Activated naive CD4-positive, alpha-beta T cell treated with anti-CD3 and anti-CD28 coated beads, Interleukin-2, amount 50 U/mL, for 24 hours (primary cell): ENCODE measurements around the gene NDUFAF3.

Experiments used
- H3K27ac Mint-ChIP-seq: one replicate; pipeline ENCODE4 v1.8.0; 2021; ENCODE audit warnings: mild to moderate bottlenecking, mixed read lengths
- H3K27me3 Mint-ChIP-seq: one replicate; pipeline ENCODE4 v1.8.0; 2021; ENCODE audit warnings: mixed read lengths
- H3K36me3 Mint-ChIP-seq: one replicate; pipeline ENCODE4 v1.8.0; 2021; ENCODE audit warnings: mixed read lengths
- H3K4me1 Mint-ChIP-seq: one replicate; pipeline ENCODE4 v1.8.0; 2021; ENCODE audit warnings: mixed read lengths
- H3K4me3 Mint-ChIP-seq: one replicate; pipeline ENCODE4 v1.8.0; 2021; ENCODE audit warnings: mild to moderate bottlenecking, mixed read lengths
- H3K9me3 Mint-ChIP-seq: one replicate; pipeline ENCODE4 v1.8.0; 2021; ENCODE audit warnings: mixed read lengths

NDUFAF3 gene

DNA sequence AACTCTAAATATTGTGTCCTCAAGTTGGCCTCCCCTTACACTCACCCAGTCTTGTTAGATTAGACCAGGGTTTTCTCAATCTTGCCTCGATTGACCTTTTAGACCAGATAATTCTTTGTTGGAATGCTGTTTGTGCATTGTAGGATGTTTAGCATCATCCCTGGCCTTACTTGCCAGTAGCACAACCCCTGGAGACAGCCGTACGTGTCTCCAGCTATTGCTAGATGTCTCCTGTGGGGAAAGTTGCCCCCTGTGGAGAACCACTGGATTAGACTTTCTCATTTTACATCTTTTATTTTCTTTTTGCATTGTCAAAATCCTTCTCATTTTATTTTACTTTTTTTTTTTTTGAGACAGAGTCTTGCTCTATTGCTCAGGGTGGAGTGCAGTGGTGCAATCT lies 12.5 kb upstream of the NDUFAF3 start:
- no peaks in the 10 kb centered on the region for H3K9me3 Mint-ChIP-seq
- H3K27me3 Mint-ChIP-seq = no peaks in the 10 kb centered on the region
- peak overlapping the region; percentile 59 for H3K27ac Mint-ChIP-seq
- peaks cover 4% of the 10 kb centered on the region for H3K36me3 Mint-ChIP-seq
- peak overlapping the region; percentile 44 for H3K4me3 Mint-ChIP-seq
- peaks cover 24% of the 10 kb centered on the region for H3K4me1 Mint-ChIP-seq

DNA sequence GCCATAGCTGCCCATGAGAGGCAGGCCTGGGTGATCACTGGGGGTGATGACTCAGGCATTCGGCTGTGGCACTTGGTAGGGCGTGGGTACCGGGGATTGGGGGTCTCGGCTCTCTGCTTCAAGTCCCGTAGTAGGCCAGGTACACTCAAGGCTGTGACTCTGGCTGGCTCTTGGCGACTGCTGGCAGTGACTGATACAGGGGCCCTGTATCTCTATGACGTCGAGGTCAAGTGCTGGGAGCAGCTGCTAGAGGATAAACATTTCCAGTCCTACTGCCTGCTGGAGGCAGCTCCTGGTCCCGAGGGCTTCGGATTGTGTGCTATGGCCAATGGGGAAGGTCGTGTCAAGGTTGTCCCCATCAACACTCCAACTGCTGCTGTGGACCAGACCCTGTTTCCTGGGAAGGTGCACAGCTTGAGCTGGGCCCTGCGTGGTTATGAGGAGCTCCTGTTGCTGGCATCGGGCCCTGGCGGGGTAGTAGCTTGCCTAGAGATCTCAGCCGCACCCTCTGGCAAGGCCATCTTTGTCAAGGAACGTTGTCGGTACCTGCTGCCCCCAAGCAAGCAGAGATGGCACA lies 9.4 kb upstream of the NDUFAF3 start:
- H3K9me3 Mint-ChIP-seq = no peaks in the 10 kb centered on the region

DNA sequence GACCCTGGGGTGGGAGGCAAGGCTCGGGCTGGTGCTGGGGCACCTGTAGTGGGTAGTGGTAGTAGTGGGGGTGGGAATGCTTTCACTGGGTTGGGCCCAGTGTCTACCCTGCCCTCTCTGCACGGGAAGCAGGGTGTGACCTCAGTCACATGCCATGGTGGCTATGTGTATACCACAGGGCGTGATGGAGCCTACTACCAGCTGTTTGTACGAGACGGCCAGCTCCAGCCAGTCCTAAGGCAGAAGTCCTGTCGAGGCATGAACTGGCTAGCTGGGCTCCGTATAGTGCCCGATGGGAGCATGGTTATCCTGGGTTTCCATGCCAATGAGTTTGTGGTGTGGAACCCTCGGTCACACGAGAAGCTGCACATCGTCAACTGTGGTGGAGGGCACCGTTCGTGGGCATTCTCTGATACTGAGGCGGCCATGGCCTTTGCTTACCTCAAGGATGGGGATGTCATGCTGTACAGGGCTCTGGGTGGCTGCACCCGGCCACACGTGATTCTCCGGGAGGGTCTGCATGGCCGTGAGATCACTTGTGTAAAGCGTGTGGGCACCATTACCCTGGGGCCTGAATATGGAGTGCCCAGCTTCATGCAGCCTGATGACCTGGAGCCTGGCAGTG lies 8.7 kb upstream of the NDUFAF3 start:
- H3K27ac Mint-ChIP-seq = no peak overlapping the region
- H3K4me1 Mint-ChIP-seq = peaks cover 21% of the 10 kb centered on the region

More for the DNA sequence above, 9.4 kb upstream of the NDUFAF3 start:
- Mint-ChIP-seq H3K4me1 (peaks cover 25% of the 10 kb centered on the region), H3K36me3 (peaks cover 4% of the 10 kb centered on the region), H3K27ac (no peak overlapping the region), H3K4me3 (no peak overlapping the region), H3K27me3 (no peaks in the 10 kb centered on the region)

DNA sequence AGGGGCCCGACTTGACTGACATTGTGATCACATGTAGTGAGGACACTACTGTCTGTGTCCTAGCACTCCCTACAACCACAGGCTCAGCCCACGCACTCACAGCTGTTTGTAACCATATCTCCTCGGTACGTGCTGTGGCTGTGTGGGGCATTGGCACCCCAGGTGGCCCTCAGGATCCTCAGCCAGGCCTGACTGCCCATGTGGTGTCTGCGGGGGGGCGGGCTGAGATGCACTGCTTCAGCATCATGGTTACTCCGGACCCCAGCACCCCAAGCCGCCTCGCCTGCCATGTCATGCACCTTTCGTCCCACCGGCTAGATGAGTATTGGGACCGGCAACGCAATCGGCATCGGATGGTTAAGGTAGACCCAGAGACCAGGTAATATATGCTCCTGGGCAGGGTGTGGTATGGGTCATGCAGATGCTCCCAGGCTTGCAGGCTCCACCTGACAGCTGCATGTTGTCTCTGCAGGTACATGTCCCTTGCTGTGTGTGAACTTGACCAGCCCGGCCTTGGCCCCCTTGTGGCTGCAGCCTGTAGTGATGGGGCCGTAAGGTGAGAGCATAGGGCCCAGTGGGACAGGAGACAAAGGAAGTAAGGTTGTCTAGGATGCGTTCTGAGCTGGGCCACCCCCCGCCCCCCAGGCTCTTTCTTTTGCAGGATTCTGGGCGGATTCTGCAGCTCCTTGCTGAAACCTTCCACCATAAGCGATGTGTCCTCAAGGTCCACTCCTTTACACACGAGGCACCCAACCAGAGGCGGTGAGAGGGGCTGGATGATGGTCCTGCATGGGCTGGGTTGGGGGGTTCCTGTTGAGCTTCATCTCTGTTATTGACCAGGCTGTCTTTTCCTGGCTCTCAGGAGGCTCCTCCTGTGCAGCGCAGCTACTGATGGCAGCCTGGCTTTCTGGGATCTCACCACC lies 7.9 kb upstream of the NDUFAF3 start:
- no peak overlapping the region for H3K4me3 Mint-ChIP-seq
- peaks cover 19% of the 10 kb centered on the region for H3K4me1 Mint-ChIP-seq
- peaks cover 4% of the 10 kb centered on the region for H3K36me3 Mint-ChIP-seq
- H3K9me3 Mint-ChIP-seq = no peaks in the 10 kb centered on the region
- H3K27ac Mint-ChIP-seq = no peak overlapping the region
- H3K27me3 Mint-ChIP-seq = no peaks in the 10 kb centered on the region

More for the DNA sequence above, 8.7 kb upstream of the NDUFAF3 start:
- peaks cover 4% of the 10 kb centered on the region for H3K36me3 Mint-ChIP-seq
- H3K27me3 Mint-ChIP-seq = no peaks in the 10 kb centered on the region
- H3K4me3 Mint-ChIP-seq = no peak overlapping the region
- no peaks in the 10 kb centered on the region for H3K9me3 Mint-ChIP-seq

DNA sequence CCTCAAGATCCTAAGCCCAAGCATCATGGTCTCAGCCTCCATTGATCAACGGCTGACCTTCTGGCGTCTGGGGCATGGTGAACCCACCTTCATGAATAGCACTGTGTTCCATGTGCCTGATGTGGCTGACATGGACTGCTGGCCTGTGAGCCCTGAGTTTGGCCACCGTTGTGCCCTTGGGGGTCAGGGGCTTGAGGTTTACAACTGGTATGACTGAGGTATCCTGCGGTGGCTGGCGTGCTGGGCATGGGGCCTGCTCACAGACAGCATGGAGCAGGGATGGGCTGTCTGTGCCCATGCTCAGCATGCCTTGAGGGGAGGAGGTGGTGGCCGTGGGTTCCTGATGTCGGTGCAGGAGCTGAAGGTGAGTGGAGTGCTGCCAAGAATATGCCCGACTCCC lies 6.8 kb upstream of the NDUFAF3 start:
- H3K27ac Mint-ChIP-seq = no peak overlapping the region

DNA sequence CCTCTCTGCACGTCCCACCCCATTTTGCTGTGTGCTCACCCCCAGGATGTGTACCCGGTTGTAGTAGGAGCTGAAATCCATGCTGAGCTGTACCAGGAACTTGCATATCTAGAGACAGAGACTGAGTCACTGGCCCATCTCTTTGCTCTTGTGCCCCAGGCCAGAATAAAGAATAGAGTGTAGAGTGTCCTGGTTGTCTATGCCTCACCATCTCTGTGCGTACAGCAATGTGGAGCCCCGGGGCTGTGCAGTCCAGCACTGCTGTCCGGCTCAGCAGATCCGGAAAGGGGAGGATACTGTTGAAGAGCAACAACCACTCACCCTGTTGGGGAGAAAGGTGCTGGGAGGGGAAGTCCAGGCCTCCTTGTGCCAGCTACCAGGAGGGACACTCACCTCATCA lies 6.2 kb upstream of the NDUFAF3 start:
- Mint-ChIP-seq H3K9me3 (no peaks in the 10 kb centered on the region), H3K27ac (no peak overlapping the region), H3K27me3 (no peaks in the 10 kb centered on the region), H3K4me3 (peak overlapping the region; percentile 39), H3K36me3 (no peaks in the 10 kb centered on the region), H3K4me1 (peaks cover 23% of the 10 kb centered on the region)

More for the DNA sequence above, 6.8 kb upstream of the NDUFAF3 start:
- H3K36me3 Mint-ChIP-seq = no peaks in the 10 kb centered on the region
- H3K9me3 Mint-ChIP-seq = no peaks in the 10 kb centered on the region
- H3K4me1 Mint-ChIP-seq = peaks cover 20% of the 10 kb centered on the region
- no peaks in the 10 kb centered on the region for H3K27me3 Mint-ChIP-seq
- H3K4me3 Mint-ChIP-seq = no peak overlapping the region

DNA sequence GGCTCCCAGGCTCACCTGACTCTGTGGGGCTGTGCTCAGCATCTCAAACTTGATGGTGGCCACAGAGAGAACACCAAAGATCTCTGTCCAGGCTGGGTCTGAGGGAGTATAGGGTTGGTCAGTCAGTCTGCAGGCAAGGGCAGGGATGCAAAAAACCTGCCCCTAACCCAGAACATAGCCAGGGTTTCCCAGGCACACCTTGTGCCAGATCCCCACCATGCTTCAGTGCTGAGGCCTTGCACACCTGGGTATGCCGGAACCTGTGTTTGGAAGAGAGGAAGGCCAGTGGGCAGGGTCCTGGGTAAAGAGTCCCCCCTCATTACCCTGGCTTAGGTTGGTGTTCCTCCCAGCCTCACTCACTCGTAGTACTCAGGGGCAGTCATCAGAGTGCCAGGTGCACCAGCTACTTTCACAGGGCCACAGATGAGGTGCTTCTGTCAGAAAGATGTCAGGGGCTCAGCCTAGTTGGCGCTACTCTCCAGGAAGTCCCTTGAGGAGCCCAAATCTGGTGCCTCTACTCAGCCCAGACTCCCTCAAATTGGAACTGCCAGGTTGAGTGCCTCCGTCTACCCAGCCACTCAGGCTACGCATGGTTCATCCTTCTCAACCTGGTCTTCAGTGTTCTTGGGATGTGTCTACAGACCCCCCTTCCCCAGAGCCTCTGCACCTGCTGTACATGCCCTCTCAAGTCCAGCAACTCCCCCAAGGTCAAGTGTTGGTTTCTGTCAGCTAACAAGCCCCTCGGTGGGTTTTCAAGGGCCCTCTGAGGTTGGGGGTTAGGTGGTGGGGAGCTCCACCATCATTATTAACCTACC lies 5.3 kb upstream of the NDUFAF3 start:
- Mint-ChIP-seq H3K27ac (no peak overlapping the region), H3K4me3 (peak overlapping the region; percentile 99)

DNA sequence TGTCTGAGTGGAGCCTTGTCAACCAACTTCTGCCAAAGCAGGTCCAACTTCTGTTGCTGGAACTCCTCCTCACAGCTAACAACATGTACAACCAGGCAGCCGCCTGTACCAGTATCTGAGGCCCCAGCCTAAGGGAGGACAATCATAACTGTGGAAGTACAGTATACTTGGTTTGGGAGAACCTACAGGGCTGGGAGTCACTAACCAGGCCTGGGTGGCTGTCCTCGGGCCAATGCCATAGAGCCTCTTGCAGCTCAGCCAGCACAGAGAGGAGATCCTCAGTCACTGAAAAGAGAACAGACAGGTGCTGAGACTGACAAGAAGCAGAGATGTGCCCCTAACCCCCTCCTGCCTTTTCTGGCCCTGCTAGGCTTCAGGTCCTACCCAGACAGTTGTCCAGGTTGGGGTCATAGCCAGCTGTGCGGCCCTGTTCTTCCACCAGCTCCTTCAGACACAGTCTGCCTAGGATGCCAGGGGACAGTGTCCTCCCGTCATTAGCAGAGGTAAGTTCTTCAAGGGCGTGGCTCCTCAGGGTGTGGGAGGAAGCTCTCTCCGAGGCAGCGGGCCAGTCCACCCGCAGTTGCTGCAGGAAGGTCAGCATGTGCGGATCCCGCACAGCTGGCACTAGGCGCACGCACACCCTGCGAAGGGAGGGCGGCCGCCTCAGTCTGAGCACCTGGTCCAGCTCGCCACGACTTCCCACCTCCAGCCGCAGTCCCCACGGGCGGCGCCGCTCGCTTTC lies 4.5 kb upstream of the NDUFAF3 start:
- peaks cover 1% of the 10 kb centered on the region for H3K36me3 Mint-ChIP-seq
- H3K4me1 Mint-ChIP-seq = peaks cover 27% of the 10 kb centered on the region
- H3K9me3 Mint-ChIP-seq = no peaks in the 10 kb centered on the region
- peak overlapping the region; percentile 99 for H3K4me3 Mint-ChIP-seq
- no peaks in the 10 kb centered on the region for H3K27me3 Mint-ChIP-seq
- H3K27ac Mint-ChIP-seq = peak overlapping the region; percentile 59

More for the DNA sequence above, 5.3 kb upstream of the NDUFAF3 start:
- H3K36me3 Mint-ChIP-seq = peaks cover 1% of the 10 kb centered on the region
- H3K27me3 Mint-ChIP-seq = no peaks in the 10 kb centered on the region
- H3K9me3 Mint-ChIP-seq = no peaks in the 10 kb centered on the region
- peaks cover 27% of the 10 kb centered on the region for H3K4me1 Mint-ChIP-seq

DNA sequence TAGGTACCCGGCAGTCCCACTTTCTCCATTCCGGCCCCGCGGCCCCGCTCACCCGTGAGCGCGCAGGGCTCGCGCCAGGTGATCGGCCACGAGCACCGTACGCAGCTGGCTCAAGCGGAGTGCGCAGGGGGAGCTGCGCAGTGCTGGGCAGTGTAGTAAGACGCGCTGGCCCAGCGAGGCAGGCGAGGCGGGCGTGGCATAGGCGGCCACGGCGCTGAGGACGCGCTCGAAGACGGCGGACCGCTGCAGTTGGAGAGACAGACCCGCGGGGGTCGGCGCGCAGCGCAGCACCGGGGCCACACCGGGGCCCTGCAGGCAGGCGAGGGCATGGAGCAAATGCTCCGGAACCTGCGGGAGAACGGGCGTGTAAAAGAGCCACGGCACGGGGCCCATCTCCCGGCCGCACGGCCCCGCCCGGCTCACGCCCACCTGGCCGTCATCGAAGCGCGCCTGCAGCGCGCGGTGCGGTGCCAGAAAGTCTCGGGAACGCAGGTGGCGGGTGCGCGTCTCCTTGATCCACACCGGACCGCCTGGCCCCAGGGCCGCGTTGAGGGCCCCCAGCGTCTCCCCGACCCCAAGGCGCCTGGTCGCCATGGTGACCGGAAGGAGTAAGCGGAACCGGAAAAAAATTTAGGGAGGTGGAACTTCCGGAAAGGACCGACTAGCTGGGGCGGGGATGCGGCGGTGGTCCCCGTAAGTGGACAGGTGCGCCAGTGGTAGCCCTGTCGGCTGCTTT lies 3.8 kb upstream of the NDUFAF3 start, which contains the start of gene DALRD3:
Gene DALRD3 (minus strand): TSS at position 610 of the 736 bp plus-strand sequence. CDS start 16 bp downstream, at position 594.
- peak within 1 kb of the TSS; percentile 59 for H3K27ac Mint-ChIP-seq
- peaks cover 4% of the 10 kb centered on the region for H3K36me3 Mint-ChIP-seq
- peak within 1 kb of the TSS; percentile 99 for H3K4me3 Mint-ChIP-seq
- H3K4me1 Mint-ChIP-seq = peaks cover 29% of the 10 kb centered on the region
- H3K9me3 Mint-ChIP-seq = no peaks in the 10 kb centered on the region
- H3K27me3 Mint-ChIP-seq = no peaks in the 10 kb centered on the region

DNA sequence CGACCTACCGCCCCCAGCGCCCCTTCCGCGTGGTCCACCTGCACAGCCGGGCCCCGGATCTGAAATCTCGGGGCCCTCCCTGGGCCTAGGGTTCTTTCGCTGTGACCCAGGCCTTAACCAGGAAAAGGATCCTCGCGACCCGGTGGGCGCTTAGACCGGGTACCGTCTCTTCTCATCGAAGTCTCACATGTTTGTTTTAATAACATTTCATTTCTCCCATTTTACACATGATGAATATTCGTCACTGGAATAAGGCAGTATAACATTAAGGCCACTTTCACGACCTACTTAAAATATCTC lies 3.3 kb upstream of the NDUFAF3 start:
- peak overlapping the region; percentile 99 for H3K4me3 Mint-ChIP-seq
- H3K4me1 Mint-ChIP-seq = peaks cover 32% of the 10 kb centered on the region
- no peaks in the 10 kb centered on the region for H3K27me3 Mint-ChIP-seq
- H3K36me3 Mint-ChIP-seq = peaks cover 4% of the 10 kb centered on the region
- H3K9me3 Mint-ChIP-seq = no peaks in the 10 kb centered on the region
- peak overlapping the region; percentile 43 for H3K27ac Mint-ChIP-seq

DNA sequence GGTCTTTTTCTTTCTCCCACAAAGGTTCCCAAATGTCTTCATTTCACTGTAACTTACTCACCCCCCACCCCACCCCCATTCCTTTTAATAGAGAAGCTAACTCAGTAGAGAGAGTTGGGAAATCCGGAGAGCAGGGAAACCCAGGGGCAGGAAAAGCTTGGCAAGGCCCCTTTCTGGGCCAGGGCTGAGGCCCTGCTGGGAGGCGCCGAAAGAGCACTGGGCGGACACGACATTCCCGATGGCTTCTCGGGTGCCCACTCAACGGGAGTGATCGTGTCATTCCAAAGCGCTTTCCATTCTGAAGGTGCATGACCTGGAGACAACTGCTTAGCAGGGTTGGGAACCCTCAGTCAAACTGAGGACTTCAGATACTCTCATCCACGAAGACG lies 2.0 kb upstream of the NDUFAF3 start:
- Mint-ChIP-seq H3K4me3 (peak overlapping the region; percentile 99), H3K36me3 (peaks cover 4% of the 10 kb centered on the region), H3K4me1 (peaks cover 42% of the 10 kb centered on the region), H3K27ac (peak overlapping the region; percentile 77), H3K9me3 (no peaks in the 10 kb centered on the region), H3K27me3 (no peaks in the 10 kb centered on the region)

DNA sequence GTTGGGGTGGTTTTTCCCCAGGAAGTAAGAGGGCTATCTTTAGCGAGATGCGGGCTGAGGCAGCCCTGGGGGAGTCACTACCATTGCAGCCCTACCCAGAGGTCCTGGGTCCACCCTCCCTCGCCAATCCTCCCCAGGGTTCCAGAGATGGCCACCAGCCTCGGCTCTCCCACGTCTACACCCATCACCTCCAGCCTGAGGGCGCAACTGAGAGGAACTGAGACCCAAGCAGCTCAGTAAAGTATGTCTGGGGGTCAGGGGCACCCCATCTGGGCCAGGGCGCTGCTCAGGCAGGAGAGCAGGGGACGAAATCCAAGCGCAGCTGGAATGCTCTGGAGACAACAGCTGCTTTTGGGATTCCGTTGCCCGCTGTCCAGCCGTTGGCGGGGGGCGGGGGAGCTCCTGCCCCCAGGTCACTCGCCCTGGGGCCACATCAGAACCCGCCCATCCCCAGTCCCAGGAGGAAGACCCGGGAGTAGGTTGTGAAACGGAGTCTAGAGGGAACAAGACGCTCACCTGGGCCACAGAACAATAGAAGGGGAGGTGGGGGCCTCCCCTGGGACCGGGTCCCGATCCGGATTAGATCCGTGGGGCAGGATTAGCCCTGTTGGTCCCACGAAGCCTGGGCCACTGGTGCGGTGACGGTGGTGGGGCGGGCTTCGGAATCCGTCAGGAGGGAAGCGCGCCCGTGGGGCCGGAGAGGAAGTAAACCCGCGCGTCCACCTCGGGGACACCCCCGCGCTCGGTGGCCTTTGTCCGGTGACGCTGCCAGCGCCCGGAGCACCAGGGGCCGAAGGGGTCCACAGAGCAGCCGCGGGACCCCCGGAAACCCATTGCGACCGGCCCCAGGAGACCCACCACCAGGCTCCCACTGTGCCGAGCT lies 1.4 kb upstream of the NDUFAF3 start:
- Mint-ChIP-seq H3K27ac (peak overlapping the region; percentile 77), H3K27me3 (no peaks in the 10 kb centered on the region), H3K4me1 (peaks cover 48% of the 10 kb centered on the region), H3K36me3 (peaks cover 6% of the 10 kb centered on the region), H3K9me3 (no peaks in the 10 kb centered on the region), H3K4me3 (peak overlapping the region; percentile 99)

DNA sequence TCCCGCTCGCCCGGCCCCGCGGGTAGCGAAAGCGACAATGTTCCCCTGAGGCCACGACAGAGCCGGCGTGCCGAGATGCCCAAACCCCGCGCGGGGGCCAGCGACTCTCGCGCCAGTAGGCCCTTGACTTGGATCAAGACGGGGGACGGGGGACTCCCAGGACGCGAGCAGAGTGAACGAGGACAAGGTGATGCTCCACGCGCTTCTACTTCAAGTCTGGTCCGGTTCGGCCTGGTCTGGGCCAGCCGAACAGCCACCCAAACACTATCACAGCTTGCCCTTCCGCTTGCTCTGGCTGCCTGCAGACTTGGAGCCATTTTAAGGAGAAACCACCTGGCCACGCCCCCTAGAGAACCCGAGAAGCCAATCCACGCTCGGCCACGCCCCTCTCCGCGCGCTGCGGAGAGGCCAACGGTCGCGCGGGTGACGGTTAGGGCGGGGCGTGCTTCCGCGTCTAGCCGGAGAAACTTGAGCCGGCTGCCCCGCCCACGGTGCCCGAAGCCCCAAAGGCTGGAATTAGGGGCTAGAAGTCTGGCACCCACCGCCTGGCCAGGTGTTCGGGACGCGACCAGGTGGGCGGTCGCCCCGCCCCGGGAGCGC lies 608 bp upstream of the NDUFAF3 start:
- H3K4me1 Mint-ChIP-seq = peaks cover 51% of the 10 kb centered on the region
- H3K9me3 Mint-ChIP-seq = no peaks in the 10 kb centered on the region
- peaks cover 10% of the 10 kb centered on the region for H3K36me3 Mint-ChIP-seq
- H3K27ac Mint-ChIP-seq = peak overlapping the region; percentile 99
- H3K4me3 Mint-ChIP-seq = peak overlapping the region; percentile 99
- no peaks in the 10 kb centered on the region for H3K27me3 Mint-ChIP-seq
